Heart left ventricle (tissue), 13 donors: ENCODE results near the gene CEP128.

Experiments
- POLR2A ChIP-seq, 2 donors: fragments of 450-650 bp; IDR thresholded peaks; one replicate each; pipeline ENCODE4 v1.6.1; 2017; ENCODE audit warnings: antibody characterized with exemption in 2 of 2, mild to moderate bottlenecking in 2 of 2, moderate library complexity in 2 of 2
- TF ChIP-seq, protein P1 (sequence below), 12 donors: fragments of 200-600 bp; sonication (generic) in 4 of 12; IDR thresholded peaks; one replicate each; pipeline versions ENCODE4 v1.5.0 to v1.8.0; 2018 to 2022; ENCODE audit warnings: antibody characterized with exemption in 12 of 12, mild to moderate bottlenecking in 5 of 12
- donor health status: ischemic (EF 13 %, LVEDD 7.1; RV severe dilation, severe dysfunction).
- donor health status: DM: no; HTN: yes; CAD: no.
- donor health status: DM: no; HTN: no; CAD: no.
- donor health status: ischemic (EF 25% LVEDD 6.9; RV normal size, moderate dysfunction).
- donor health status: ischemic (EF 25% LVEDD 5.7; RV mildly dilated, moderate dysfunction).
- donor health status: ischemic (EF 35%, LVEDD 5.7; RV mildly dilated, moderate dysfunction).
- donor health status: nonischemic (EF 11% LVEDD 7.7; RV severe dilation, severe dysfunction).
- donor health status: DM: yes; HTN: yes; CAD: no.
- donor health status: PGD.
- donor health status: ischemic (EF 29% LVEDD 5.4; RV normal size, mild dysfunction).
- donor health status: nonischemic (EF 23%, LVEDD 6.1; RV moderate dilation, normal function).

DNA sequence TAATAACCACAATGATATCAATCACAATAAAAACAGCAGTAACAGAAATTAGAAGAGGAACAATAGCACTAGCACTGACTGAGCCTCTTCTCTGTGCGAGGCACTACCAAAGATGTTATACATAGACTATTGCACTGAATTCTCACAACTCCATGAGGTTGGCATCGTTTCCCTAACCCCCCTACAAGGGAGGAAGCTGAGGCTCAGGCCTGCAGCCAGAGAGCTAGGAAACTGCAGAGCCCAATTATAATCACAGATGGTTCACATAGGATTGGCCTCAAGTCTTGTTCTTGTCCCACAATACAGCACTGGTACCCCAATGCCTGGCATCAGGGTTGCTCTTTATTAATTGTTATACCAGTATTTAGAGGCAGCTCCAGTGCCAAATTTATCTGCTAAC, 278.0 kb downstream of the CEP128 start:
- TF ChIP-seq, protein P1, sequence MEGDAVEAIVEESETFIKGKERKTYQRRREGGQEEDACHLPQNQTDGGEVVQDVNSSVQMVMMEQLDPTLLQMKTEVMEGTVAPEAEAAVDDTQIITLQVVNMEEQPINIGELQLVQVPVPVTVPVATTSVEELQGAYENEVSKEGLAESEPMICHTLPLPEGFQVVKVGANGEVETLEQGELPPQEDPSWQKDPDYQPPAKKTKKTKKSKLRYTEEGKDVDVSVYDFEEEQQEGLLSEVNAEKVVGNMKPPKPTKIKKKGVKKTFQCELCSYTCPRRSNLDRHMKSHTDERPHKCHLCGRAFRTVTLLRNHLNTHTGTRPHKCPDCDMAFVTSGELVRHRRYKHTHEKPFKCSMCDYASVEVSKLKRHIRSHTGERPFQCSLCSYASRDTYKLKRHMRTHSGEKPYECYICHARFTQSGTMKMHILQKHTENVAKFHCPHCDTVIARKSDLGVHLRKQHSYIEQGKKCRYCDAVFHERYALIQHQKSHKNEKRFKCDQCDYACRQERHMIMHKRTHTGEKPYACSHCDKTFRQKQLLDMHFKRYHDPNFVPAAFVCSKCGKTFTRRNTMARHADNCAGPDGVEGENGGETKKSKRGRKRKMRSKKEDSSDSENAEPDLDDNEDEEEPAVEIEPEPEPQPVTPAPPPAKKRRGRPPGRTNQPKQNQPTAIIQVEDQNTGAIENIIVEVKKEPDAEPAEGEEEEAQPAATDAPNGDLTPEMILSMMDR (IDR thresholded peaks at IDR 0.05): no peak
- TF ChIP-seq POLR2A (IDR thresholded peaks at IDR 0.05): no peak
